T-helper 1 cell (primary cell): Measurements from ENCODE around the gene DLX3.

Experiments used
- DNase-seq, 5 donors: peaks; one replicate each; pipeline ENCODE4 v3.0.0-alpha.2; 2012 to 2020

Gene DLX3

GRCh38 chr17:49971848-49972485, 23.1 kb downstream of the DLX3 start:
- no peak for DNase-seq

- no peak for DNase-seq
These were observed 23.7 kb downstream of the DLX3 start for GRCh38 chr17:49971199-49971847.

DNA sequence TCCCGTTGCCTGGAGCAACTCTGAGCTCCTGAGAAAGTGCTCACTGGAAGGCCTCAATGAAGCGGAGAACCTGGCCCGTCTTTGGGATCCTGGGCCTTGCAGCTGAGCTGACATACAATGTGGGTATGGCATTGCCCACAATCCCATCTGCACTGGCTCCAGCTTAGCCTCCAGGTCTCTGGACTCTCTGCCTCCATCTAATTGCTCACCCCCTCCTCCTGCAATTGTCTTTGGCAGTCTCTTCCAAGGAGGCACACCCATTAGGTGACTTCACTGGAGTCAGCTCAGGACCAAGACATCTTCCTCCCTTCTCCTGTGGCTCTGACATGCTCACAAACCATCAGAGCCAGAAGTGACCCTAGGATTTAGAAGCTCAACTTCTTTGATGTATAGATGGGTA, 24.5 kb downstream of the DLX3 start:
- DNase-seq, result no peak

- DNase-seq, result no peak
These were observed 25.1 kb downstream of the DLX3 start for GRCh38 chr17:49969795-49970389.

GRCh38 chr17:49969134-49969759, 25.8 kb downstream of the DLX3 start, which contains the start of gene DLX4:
Gene DLX4, plus strand, starts transcription at chr17:49969190. Its CDS starts 279 bp downstream, at chr17:49969469.
- peak in 1 of 5 donors; percentile 34 for DNase-seq

DNA sequence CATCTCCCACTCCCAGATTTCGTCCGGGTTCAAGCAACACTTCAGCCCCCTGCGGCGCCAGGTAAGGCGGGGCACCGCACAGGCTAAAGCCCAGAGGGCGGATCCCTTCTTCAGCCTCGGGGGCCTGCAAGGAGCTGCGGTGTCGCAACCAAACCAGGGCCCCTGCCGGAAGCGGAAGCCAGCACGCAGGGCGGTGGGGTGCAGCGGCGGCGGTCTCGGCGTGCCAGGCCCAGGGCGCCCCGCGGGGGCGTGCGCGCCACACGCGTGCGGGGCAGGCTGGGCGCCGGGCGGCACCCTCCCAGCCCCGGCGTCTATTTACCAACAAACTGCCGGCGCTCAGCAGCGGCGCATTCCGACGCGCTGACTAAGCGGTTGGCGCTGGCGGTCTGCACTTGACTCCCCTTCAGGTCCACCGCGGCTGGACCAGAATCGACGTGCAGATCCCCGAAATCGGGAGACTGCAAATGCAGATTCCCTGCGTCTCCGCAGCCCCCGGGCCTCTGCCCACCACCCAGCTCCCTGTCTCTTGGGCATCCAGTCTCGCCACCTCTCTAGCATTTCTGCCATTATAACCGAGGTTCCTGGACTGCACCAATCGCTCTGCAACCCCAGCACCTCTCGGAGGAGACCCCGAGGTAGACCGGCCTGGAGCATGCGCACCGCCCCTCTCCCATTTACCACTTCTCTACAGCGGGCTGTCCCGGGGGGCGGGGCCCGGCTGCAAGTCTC, 26.5 kb downstream of the DLX3 start:
- peak; percentile 21 to 64 (median 57) for DNase-seq

GRCh38 chr17:49967621-49968404, 27.2 kb downstream of the DLX3 start:
- no peak for DNase-seq

- no peak for DNase-seq
These were observed 27.8 kb downstream of the DLX3 start for GRCh38 chr17:49967205-49967604.

DNA sequence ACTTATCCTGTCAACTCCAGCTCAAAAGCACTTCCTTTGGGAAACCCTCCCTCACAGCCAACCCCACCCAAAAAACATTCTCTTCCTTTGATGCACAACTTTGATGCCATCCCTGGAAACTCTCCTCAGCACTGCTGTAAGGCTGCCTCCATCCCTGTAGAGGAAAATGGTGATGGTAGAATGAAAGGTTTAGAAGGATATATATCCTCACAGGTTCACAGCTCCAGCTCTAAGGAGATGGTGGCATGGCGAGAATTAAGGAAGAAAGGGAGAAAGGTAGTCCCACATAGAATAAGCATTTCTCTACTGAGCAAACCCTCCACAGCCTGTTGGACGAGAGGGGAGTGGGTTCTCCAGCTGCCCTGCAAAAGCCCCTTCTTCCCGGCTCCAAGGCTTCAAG, 28.3 kb downstream of the DLX3 start:
- DNase-seq, result no peak

DNA sequence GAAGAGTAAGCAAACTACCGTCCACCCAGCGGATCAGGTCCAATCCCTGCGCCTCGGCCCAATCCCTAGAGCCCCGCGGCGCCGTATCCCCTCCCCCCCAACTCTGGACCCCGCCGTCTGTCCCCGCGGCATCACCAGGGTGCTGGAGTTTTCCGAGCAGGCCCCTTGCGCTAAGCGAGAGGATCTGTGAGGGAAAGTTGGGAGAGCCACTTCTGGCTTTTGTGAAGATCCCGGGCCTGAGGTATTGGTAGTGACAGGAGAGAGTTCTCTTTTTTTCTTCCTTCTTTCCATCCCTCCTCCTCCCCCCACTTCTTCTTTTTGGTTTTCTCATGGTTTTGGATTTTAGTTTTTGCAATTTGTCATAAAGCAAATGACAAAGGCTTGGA, 29.5 kb downstream of the DLX3 start:
- DNase-seq, result no peak

DNA sequence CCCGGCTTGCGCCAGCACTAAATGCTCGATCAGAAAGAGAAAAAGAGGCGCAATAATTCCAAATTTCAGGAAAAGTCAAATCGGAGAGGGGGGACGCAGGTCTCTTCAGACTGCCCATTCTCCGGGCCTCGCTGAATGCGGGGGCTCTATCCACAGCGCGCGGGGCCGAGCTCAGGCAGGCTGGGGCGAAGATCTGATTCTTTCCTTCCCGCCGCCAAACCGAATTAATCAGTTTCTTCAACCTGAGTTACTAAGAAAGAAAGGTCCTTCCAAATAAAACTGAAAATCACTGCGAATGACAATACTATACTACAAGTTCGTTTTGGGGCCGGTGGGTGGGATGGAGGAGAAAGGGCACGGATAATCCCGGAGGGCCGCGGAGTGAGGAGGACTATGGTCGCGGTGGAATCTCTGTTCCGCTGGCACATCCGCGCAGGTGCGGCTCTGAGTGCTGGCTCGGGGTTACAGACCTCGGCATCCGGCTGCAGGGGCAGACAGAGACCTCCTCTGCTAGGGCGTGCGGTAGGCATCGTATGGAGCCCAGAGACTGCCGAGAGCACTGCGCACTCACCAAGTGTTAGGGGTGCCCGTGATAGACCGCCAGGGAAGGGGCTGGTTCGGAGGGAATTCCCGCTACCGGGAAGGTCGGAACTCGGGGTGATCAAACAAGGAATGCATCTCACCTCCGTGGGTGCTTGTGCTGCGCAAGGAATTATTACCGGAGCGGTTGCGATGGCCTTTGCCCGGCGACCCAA, 30.1 kb downstream of the DLX3 start:
- DNase-seq, result peak in 1 of 5 donors; percentile 23

DNA sequence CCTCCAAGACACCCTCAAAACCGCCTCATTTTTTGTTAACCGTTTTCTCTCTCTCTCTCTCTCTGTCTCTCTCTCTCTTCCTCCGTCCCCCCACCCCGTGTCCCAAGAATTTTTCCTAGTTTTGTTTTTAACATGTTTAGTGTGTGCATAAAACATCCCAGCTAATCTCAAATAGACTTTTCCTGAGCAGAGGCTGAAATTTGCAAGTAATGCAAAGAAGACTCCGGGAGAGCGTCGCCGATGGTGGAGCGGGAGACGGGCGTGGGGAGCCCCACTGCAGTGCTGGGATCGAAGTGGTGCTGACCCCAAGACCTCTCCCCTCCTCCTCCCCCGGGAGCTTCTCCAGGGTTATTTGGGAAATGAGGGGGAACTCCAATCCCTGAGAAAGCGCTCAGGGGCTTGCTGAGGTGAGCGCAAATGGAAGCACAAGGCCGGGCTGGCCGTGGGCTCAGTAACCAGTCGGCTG, 30.7 kb downstream of the DLX3 start:
- DNase-seq, result no peak

GRCh38 chr17:49963626-49964302, 31.3 kb downstream of the DLX3 start:
- DNase-seq, result no peak

DNA sequence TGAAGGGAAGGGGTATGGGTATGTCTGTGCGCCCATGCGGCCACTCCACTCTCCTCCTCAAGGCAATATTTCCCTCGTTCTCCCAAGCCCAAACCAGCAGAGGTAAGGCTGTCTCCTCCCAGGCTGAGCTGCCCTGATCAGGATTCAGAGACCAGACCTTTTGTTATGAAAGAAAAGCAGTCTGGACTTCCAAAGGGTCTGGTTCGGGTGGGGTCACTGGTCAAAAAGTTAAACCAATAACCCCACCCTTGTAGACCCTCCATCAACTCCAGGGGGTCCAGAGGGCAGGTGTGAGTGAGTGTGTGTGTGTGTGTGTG, 31.8 kb downstream of the DLX3 start:
- no peak for DNase-seq

- no peak for DNase-seq
These were observed 32.3 kb downstream of the DLX3 start for GRCh38 chr17:49962599-49963308.

GRCh38 chr17:49959183-49959935, 35.7 kb downstream of the DLX3 start:
- DNase-seq, result no peak

- no peak for DNase-seq
These were observed 36.3 kb downstream of the DLX3 start for GRCh38 chr17:49958723-49959122.

DNA sequence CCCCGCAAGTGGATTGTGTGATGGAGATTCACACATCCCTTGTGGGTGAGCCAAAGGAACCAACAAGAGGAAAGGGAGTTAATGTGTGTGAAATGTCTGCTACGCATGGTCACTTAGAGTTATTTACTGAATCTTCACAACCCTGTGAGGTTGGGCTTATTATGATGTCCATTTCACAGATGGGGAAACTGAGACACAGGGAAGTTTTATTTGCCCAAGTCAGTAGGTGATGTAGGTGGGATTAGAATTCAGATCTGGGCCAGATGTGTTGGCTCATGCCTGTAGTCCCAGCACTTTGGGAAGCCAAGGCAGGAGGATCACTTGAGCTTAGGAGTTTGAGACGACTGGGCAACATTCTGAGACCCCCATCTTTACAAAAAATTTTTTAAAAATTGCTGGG, 37.7 kb downstream of the DLX3 start:
- no peak for DNase-seq

- no peak for DNase-seq
These were observed 38.2 kb downstream of the DLX3 start for GRCh38 chr17:49956780-49957179.
